ENCODE results near the gene SBF2.
"Not testable (repeated sequence)": the region's sequence is repeated elsewhere in the genome, so short reads cannot be mapped to it uniquely, and the experiment has no call there.

The SBF2 gene

GRCh38 chr11:10268746-10269488 is 25.1 kb downstream of the SBF2 start:
- H3K4me1 Mint-ChIP-seq (ENCODE audit: low read depth): peaks cover 3% of the 10 kb centered on the region
- peaks cover 7% of the 10 kb centered on the region for H3K36me3 Mint-ChIP-seq
- no peaks in the 10 kb centered on the region for H3K9me3 Mint-ChIP-seq (ENCODE audit: low read depth)
- H3K4me3 Mint-ChIP-seq: no peak overlapping the region
- H3K27ac Mint-ChIP-seq: no peak overlapping the region
- H3K27me3 Mint-ChIP-seq: no peaks in the 10 kb centered on the region

GRCh38 chr11:10267821-10268220 is 26.2 kb downstream of the SBF2 start:
- no peaks in the 10 kb centered on the region for H3K27me3 Mint-ChIP-seq
- H3K36me3 Mint-ChIP-seq: peaks cover 7% of the 10 kb centered on the region
- H3K4me3 Mint-ChIP-seq: no peak overlapping the region
- H3K27ac Mint-ChIP-seq: no peak overlapping the region
- H3K4me1 Mint-ChIP-seq (ENCODE audit: low read depth): no peaks in the 10 kb centered on the region
- H3K9me3 Mint-ChIP-seq (ENCODE audit: low read depth): no peaks in the 10 kb centered on the region

GRCh38 chr11:10265936-10266335 is 28.1 kb downstream of the SBF2 start:
- Mint-ChIP-seq H3K4me3 (no peak overlapping the region), H3K27me3 (no peaks in the 10 kb centered on the region), H3K9me3 (ENCODE audit: low read depth) (no peaks in the 10 kb centered on the region), H3K27ac (no peak overlapping the region), H3K36me3 (peaks cover 7% of the 10 kb centered on the region), H3K4me1 (ENCODE audit: low read depth) (no peaks in the 10 kb centered on the region)

- H3K27ac Mint-ChIP-seq; H3K4me1 Mint-ChIP-seq (ENCODE audit: low read depth); H3K9me3 Mint-ChIP-seq (ENCODE audit: low read depth); H3K27me3 Mint-ChIP-seq; H3K36me3 Mint-ChIP-seq; H3K4me3 Mint-ChIP-seq: not testable (repeated sequence)
These were observed 29.3 kb downstream of the SBF2 start for GRCh38 chr11:10264716-10265115.

- no peaks in the 10 kb centered on the region for H3K9me3 Mint-ChIP-seq (ENCODE audit: low read depth)
- no peak overlapping the region for H3K4me3 Mint-ChIP-seq
- no peak overlapping the region for H3K27ac Mint-ChIP-seq
- H3K27me3 Mint-ChIP-seq: no peaks in the 10 kb centered on the region
- peaks cover 7% of the 10 kb centered on the region for H3K36me3 Mint-ChIP-seq
- H3K4me1 Mint-ChIP-seq (ENCODE audit: low read depth): no peaks in the 10 kb centered on the region
These were observed 30.1 kb downstream of the SBF2 start for GRCh38 chr11:10263929-10264328.

GRCh38 chr11:10261821-10262220 is 32.2 kb downstream of the SBF2 start:
- Mint-ChIP-seq H3K27ac (no peak overlapping the region), H3K4me1 (ENCODE audit: low read depth) (no peaks in the 10 kb centered on the region), H3K27me3 (no peaks in the 10 kb centered on the region)

GRCh38 chr11:10257478-10257877 is 36.5 kb downstream of the SBF2 start:
- Mint-ChIP-seq H3K4me1 (ENCODE audit: low read depth) (peaks cover 3% of the 10 kb centered on the region), H3K9me3 (ENCODE audit: low read depth) (no peaks in the 10 kb centered on the region), H3K36me3 (no peaks in the 10 kb centered on the region), H3K27ac (no peak overlapping the region), H3K27me3 (no peaks in the 10 kb centered on the region), H3K4me3 (no peak overlapping the region)

More at GRCh38 chr11:10261821-10262220, 32.2 kb downstream of the SBF2 start:
- H3K36me3 Mint-ChIP-seq: peaks cover 7% of the 10 kb centered on the region
- no peak overlapping the region for H3K4me3 Mint-ChIP-seq
- H3K9me3 Mint-ChIP-seq (ENCODE audit: low read depth): no peaks in the 10 kb centered on the region

- no peak overlapping the region for H3K4me3 Mint-ChIP-seq
- no peak overlapping the region for H3K27ac Mint-ChIP-seq
- H3K27me3 Mint-ChIP-seq: no peaks in the 10 kb centered on the region
- H3K9me3 Mint-ChIP-seq (ENCODE audit: low read depth): no peaks in the 10 kb centered on the region
- H3K4me1 Mint-ChIP-seq (ENCODE audit: low read depth): peaks cover 3% of the 10 kb centered on the region
- no peaks in the 10 kb centered on the region for H3K36me3 Mint-ChIP-seq
These were observed 38.5 kb downstream of the SBF2 start for GRCh38 chr11:10255388-10256125.

GRCh38 chr11:10249448-10250131 is 44.4 kb downstream of the SBF2 start:
- H3K4me3 Mint-ChIP-seq; H3K9me3 Mint-ChIP-seq (ENCODE audit: low read depth); H3K27me3 Mint-ChIP-seq; H3K27ac Mint-ChIP-seq; H3K36me3 Mint-ChIP-seq; H3K4me1 Mint-ChIP-seq (ENCODE audit: low read depth): not testable (repeated sequence)

- Mint-ChIP-seq H3K9me3 (ENCODE audit: low read depth) (no peaks in the 10 kb centered on the region), H3K4me3 (no peak overlapping the region), H3K27ac (no peak overlapping the region), H3K4me1 (ENCODE audit: low read depth) (peaks cover 2% of the 10 kb centered on the region), H3K36me3 (peaks cover 4% of the 10 kb centered on the region), H3K27me3 (no peaks in the 10 kb centered on the region)
These were observed 47.0 kb downstream of the SBF2 start for GRCh38 chr11:10247011-10247410.

- H3K9me3 Mint-ChIP-seq (ENCODE audit: low read depth): no peaks in the 10 kb centered on the region
- peaks cover 6% of the 10 kb centered on the region for H3K36me3 Mint-ChIP-seq
- H3K4me1 Mint-ChIP-seq (ENCODE audit: low read depth): peaks cover 8% of the 10 kb centered on the region
These were observed 50.0 kb downstream of the SBF2 start for GRCh38 chr11:10243896-10244575.

GRCh38 chr11:10236840-10237239 is 57.2 kb downstream of the SBF2 start:
- Mint-ChIP-seq H3K27ac (no peak overlapping the region), H3K4me1 (ENCODE audit: low read depth) (peaks cover 6% of the 10 kb centered on the region), H3K9me3 (ENCODE audit: low read depth) (no peaks in the 10 kb centered on the region), H3K36me3 (peaks cover 12% of the 10 kb centered on the region), H3K4me3 (no peak overlapping the region), H3K27me3 (no peaks in the 10 kb centered on the region)

More at GRCh38 chr11:10243896-10244575, 50.0 kb downstream of the SBF2 start:
- Mint-ChIP-seq H3K27me3 (no peaks in the 10 kb centered on the region), H3K4me3 (no peak overlapping the region), H3K27ac (no peak overlapping the region)

GRCh38 chr11:10233581-10233980 is 60.4 kb downstream of the SBF2 start:
- Mint-ChIP-seq H3K36me3 (peaks cover 14% of the 10 kb centered on the region), H3K27me3 (no peaks in the 10 kb centered on the region), H3K27ac (no peak overlapping the region), H3K4me1 (ENCODE audit: low read depth) (no peaks in the 10 kb centered on the region), H3K4me3 (no peak overlapping the region), H3K9me3 (ENCODE audit: low read depth) (no peaks in the 10 kb centered on the region)

- H3K9me3 Mint-ChIP-seq (ENCODE audit: low read depth): no peaks in the 10 kb centered on the region
- H3K4me1 Mint-ChIP-seq (ENCODE audit: low read depth): no peaks in the 10 kb centered on the region
- no peaks in the 10 kb centered on the region for H3K27me3 Mint-ChIP-seq
These were observed 61.3 kb downstream of the SBF2 start for GRCh38 chr11:10232756-10233155.

GRCh38 chr11:10231803-10232202 is 62.2 kb downstream of the SBF2 start:
- H3K27ac Mint-ChIP-seq; H3K4me1 Mint-ChIP-seq (ENCODE audit: low read depth); H3K9me3 Mint-ChIP-seq (ENCODE audit: low read depth); H3K4me3 Mint-ChIP-seq; H3K27me3 Mint-ChIP-seq: not testable (repeated sequence)
- H3K36me3 Mint-ChIP-seq: peaks cover 10% of the 10 kb centered on the region

More at GRCh38 chr11:10232756-10233155, 61.3 kb downstream of the SBF2 start:
- no peak overlapping the region for H3K27ac Mint-ChIP-seq
- peaks cover 13% of the 10 kb centered on the region for H3K36me3 Mint-ChIP-seq
- H3K4me3 Mint-ChIP-seq: no peak overlapping the region
